ENCODE measurements around the gene CARD16.
"Not testable (repeated sequence)": the region's sequence is repeated elsewhere in the genome, so short reads cannot be mapped to it uniquely, and the experiment has no call there.

Gene CARD16

DNA sequence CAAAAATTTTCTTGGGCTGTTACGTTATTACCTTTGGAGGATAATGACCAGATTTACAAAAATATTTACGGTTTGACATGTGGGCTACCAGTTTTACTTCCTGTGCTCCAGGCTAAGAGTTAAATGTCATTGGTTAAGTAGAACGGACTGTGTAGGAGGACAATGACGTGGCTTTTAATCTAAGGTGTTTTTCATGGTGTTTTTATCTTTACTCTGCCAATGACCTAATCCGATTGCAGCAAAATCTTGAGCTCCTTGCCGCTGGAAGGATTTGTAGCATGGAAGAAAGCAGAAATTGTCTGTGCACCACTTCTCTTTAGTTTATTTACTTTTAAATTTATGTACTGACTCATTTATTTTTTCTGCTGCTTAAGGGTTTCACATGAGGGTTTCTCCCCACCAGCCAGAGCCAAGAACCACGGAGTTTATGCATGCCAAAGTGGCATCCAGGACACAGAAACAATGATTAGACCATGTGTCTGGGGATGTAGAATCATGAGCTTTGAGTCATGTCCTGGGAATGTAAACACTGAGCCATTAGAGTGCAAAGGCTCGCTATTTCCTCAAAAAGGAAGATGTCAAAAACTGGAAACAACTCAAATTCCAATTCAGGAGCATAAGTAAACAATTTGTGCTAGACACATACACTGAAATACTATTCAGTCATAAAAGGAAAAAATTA is 1.9 kb upstream of the CARD16 start:
- DNase-seq = no peak

DNA sequence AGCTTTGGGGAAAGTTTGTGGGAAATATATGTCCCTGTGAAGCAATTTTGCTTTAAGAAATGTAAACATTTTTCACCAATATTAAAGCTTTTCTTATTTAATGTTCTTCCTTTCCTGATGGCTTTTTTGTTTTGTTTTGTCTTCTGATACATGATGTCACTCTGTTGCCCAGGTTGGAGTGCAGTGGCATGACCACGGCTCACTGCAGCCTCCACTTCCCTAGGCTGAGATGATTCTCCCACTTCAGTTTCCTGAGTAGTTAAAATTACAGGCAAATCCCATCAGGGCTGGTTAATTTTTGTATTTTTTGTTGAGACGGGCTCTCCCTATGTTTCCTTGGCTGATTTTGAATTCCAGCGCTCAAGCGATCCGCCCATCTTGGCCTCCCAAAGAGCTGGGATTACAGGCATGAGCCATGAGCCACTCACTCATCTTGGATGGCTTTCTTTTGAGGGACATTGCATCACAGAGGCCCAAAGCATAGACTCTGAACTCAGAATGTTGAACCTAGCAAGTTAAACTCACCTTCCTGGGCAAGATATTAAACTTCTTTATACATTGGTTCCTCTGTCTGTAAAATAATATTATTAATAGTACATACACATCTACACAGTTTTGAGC is 651 bp upstream of the CARD16 start:
- DNase-seq = no peak

DNA sequence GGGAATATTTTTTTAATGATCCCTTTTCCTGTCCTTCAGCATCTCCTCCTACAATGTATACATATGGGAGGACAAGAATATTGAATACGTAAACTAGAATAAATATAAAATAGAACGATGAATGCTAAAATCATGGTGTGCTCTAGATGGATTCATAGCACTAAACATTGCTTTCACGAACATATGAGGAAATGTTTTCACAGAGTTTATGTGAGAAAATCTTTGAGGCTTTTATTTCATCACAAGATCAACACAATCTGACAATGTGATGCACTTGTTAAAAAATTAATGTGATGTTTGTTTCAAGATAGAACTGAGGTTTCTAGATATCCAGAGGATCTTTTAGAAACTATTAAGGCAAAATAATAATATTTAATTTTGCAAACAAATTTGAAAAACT is 3.0 kb downstream of the CARD16 start:
- DNase-seq = no peak

DNA sequence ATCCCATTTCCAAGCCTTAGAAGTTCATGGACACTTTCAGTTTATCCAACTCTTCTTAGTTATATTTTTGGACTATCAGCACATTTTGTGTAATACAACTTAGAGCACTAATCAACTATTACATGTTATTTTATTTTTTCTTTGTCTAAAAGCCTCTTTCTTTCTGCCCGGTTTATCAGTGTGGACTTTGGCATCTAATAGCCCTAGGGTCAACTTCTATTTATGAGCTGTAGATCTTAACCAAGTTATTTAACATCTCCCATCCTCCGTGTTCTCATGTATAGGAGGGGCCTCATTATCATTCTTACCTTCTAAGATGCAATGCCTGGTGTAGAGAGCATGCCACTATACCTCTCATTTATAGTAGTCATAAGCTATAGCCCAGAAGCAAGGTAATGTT is 4.4 kb downstream of the CARD16 start:
- no peak for DNase-seq

DNA sequence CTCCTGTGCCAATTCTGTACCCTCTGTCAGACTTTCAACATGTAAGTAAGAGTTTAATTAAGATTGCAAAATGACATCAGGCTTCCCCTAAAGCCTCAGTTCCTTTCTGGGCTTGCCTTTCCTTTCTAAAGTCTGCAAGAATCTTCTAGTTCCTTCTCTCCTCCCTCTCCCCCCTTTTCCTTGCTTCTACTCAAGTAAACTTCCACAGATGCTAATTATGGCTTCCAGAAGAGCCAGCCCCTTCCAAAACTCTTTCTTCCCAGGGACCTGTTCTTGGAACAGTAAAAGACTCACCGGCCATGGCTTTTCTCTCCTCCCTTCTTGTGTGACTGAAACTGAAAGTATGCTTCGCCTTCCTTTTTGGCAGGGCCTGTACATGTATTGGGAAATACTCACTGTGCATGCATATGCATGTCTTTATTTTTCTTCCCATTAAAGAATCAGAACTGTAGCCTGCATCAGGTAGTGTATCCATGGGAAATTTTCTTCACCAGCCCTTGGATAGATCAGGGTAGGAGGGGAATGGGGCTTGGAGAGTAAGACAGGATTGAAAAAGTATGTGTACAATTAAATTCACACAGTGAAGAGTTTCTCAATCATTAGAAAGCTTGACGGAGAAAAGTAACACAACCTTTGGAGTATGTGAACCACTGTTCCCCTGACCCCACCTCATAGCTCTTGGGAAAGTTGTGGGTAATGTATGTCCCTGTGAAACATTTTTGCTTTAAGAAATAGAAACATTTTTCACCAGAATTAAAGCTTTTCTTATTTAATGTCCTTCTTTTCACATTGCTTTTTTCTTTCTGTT is 10.1 kb downstream of the CARD16 start, which contains the start of gene CASP1:
TSS of gene CASP1 (minus strand) at position 332 of the 808 bp plus-strand sequence. CDS start at position 301, 31 bp downstream.
- DNase-seq = peak; percentile 48 to 71

DNA sequence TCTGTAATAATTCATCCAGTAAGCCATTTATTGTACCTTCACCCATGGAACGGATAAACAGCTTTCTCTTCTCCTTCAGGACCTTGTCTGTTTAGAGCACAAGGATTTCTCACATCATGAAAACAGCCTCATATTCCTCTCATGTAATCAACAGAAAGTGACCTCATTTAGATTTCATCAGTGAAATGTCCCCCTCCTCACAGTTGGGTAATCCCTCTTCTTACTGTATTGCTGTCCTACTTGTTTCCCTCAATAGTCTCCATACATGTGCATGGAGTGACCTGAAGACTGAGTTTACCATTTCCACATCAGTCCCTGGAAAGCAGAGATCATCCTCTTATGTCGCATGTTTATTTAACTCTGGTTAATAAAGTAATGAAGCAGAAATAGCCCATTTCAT is 10.7 kb downstream of the CARD16 start:
- not testable (repeated sequence) for DNase-seq

DNA sequence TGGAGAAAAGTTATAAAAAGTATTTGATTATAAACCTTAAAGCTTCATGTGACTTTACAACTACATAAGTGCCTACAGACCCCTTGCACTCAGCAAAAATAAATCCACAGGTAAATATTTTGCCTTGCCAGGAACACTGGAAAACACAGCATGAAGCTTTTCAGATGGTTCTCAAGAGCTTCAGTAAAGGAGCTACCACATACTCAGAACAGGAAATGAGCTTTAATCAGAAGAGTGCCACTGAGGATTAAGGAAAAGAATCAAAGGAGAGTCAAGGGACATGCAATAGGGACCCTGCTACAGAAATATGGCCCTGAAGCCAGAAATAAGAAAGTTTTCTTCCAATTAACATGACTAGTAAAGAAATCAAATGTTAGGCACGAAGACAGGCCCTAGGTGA is 11.4 kb downstream of the CARD16 start:
- peak in 1 of 2 donors; percentile 35 for DNase-seq

DNA sequence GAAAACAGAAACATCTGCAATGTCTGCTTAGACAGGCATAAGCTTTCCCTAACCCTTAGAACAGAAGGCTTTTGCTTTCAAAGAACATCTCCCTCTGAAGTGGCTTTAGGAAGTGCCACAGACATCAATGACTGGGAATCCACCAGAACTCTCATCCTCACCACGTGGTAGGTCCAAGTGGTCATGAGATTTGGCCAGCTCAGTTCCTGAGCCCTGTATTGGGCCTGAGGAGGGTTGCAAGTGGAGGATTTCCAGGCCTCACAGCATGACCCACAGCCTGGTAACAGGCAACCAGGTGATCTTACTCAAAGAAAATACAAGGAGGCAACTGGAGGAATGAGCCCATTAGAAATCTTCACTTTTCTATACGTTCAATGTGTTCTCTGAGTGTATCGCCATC is 11.8 kb downstream of the CARD16 start:
- peak; percentile 34 to 36 for DNase-seq

DNA sequence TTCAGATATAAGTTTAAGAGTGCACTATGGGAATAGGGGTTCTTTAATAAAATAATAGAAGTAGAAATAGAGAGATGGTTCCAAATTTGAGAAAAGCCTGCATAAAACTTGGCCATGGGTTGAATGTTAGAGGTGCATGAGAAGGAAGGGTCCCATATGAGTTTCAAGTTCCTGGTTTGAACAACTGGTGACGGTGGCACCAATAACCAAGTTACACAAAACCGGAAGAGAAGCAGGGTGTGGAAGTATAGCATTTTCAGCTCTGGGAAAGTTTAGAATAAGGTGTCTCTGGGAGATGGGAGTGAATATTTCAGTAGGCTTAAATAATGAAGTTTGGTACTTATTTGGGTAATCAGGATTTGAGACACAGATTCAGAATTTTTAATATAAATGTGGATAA is 12.6 kb downstream of the CARD16 start:
- peak in 1 of 2 donors; percentile 40 for DNase-seq

DNA sequence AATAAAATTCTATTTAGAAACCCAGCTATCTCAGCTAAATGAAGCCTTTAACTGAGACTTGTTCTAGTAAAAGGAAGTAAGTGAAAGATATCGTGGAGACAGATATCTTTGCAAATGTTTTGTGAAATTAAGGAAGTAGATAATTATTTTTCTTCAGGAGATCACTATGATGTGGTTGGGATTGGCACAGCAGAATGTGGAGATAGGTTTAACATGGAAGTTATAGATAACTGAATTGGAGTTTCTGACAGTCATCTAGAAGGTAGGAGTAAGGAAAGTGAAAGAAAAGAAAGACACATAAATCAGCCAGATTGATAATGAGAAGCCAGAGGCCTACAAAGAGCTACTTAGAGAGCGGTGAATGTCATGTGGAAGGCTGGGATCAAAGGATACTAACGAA is 17.5 kb downstream of the CARD16 start:
- no peak for DNase-seq

DNA sequence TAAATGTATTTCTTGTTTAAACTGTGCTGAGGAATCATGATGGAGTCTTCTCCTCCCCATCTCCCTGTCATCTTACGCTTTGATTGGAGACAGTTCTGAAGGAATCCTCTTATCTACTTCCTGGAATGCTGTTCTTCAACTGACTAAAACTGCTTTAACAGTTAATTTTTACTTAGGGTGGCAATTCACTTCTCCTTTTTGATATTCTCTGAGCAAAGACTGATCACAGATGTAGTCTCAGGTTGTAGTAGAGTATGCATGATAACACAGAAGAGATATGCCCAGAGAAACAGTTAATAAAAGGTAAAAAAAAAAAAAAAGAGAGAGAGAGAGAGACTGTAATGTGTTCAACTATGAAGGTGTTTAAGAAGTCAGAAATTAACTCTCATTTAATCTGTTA is 20.7 kb downstream of the CARD16 start:
- no peak for DNase-seq

DNA sequence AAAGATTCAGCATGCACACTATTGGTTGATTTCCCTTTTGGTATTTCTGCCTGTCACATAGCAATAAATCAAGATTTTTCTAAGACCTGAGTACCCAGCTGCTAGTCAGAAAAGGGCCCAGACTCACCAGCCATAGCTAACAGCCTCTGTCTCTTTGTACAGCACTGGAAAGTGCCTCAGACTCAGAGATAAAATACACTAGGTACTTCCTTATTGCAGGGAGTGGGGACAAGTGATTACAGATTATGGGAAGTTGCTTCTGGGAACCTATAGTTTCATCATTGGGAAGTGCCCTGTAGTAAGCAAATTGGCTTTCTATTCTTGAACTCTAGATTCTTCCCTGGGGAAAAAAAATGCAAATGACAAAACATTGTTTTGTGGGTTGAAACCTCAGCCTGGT is 22.1 kb downstream of the CARD16 start, which contains the start of gene CASP5:
TSS of gene CASP5 (minus strand) at position 166 of the 400 bp plus-strand sequence. CDS start at position 134, 32 bp downstream.
- DNase-seq = no peak

DNA sequence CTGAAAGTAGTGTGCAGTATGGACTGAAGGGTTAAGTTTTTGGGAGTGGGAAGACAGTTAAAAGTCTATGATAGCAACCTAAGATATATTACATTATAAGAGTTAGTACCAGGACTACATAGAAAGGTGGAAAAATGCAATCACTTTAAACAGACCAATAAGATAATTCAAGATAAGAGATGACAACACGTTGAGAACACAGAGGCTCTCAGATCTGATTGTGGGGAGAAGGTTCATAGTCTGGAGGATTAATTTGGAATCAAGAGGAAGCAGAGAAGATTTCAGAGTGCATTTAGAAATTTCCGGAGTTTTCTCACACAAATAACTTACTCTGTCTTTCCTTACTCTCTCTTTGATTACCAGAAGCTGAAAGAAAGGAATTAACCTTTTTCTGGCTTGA is 22.6 kb downstream of the CARD16 start:
- no peak for DNase-seq

DNA sequence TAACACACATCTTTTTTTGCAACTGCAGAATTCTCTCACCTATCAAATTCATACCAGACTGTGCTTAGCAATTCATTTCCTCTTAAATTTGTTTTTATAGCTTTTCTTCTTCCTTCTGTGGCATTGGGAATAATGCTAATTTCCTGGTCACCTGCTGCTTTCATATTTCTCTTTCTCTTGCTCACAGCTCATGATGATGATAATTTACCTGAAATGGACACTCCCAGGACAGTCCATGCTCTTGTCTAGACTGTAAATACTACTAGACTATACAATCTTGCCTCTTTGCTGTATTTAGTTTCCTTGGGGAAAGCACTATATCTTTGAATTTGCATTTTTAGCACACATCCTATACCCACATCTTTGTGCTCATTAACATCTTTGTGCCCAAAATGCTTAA is 37.7 kb downstream of the CARD16 start:
- DNase-seq = no peak

DNA sequence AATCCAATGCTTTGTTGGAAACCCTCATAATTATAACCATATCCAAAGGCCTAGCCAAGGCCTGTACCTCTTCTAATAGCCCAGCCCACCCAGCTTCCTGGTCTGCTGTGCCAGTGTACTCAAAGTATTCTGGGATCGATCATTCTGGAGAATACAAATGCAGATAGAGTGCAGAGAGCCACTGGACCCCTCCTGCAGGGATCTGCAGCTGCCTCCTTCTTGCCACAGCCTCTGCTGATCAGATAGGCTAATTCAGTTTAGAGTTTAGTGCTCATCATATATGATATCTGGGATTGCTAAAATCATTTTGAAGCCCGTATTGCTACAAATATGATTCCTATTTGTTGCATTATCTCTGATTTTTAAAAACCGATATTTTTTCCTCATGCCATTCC is 39.7 kb downstream of the CARD16 start:
- no peak for DNase-seq

DNA sequence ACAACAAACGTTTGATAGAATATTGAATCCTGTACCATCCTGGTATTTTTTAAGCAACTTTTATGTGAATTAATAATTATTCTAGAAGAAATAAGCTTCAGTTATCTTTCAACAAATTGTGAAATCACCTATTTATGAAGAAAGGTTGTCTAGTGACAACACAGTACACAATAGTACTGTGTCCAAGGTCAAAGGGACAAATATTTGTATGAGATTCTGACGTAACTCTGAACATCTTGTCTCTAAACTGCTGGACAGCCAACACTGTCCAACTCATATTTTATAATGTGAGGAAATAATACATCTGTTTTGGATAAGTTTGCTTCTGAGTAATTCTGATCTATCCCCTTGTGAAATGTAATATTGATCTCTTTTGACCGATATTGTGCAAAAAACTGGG is 41.1 kb downstream of the CARD16 start:
- no peak for DNase-seq

DNA sequence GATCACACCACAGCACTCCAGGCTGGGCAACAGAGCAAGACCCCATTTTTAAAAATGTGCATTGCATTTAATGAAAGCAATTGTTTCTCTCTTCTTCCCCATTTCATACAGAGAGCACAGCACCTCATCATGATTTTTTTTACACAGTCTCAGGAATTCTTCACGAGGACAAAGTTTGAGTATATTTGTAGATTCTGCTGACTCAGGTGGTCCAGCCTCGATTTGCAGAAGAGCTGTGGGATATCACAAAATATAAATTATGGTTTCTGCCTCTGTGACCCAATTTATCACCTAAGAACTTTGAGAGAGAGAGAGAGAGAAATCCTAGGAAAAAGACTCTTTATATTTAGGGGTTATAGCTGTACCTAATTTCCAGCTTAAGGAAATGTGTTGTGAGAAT is 42.0 kb downstream of the CARD16 start:
- DNase-seq = no peak

DNA sequence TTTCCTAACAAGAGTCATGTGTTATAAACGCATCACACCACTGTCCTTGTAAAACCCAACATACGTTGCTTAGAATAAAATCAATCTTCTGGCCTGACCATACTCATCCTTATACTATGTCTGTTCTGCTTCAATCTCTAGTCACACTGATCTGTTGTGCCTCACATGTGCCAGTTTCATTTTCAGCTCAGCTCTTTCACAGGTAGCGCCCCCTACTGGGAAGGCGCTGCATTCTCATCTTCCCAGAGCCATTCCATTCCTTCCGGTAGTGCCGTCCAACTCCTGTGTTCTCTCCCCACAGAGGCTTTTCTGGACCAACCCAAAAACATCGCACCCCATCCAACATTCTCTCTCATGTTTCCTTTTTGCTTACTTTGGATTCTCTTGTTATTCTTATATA is 44.3 kb downstream of the CARD16 start:
- peak; percentile 51 to 74 for DNase-seq

DNA sequence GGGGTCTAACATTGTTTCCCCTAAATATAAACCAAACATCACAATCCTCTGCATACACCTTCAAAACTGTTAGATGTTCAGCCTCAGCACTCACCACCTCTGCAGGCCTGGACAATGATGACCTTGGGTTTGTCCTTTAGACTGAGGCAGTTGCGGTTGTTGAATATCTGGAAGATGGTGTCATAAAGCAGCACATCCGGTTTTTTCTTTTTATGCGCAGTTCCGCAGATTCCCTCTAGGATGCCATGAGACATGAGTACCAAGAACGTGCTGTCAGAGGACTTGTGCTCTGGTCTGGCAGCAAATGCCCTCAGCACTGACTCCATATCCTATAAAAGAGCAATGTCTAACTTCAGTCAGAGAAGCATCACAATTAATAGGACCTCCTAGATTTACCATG is 45.0 kb downstream of the CARD16 start:
- DNase-seq = peak in 1 of 2 donors; percentile 33

DNA sequence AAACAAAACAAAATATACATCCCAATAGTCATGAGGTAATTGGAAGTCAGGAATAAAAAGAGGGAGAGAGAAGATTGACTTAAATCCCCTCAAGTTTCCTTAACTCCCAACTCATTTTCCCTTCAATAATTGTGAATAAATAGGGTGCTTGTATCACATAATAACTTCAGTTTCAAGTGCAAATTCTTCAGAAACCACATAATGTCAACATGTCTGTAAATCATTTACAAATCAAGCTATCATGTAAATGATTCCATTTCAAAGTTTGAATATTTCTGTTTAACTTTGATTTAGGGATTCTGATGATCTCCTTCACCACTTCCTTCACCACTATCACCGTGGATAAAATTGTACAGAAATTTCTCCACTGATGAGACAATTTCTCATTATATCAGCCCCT is 45.4 kb downstream of the CARD16 start:
- no peak for DNase-seq

DNA sequence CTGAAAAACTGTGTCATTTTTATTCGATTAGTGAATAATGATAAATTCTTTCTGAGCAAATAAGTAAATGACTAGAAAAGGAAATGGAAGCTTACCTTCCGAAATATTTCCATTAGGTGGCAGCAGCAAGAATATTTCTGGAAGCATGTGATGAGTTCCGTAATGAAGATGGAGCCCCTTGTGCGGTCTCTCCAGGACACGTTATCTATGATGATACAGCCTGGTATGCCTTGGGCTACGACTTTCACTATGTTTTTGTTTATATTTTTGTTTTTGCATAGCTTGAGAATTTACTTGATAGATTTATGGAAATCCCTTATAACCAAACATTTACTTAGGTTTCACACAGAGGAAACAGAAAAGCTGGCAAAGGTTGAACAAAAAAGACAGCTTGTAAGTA is 47.8 kb downstream of the CARD16 start:
- DNase-seq = no peak

DNA sequence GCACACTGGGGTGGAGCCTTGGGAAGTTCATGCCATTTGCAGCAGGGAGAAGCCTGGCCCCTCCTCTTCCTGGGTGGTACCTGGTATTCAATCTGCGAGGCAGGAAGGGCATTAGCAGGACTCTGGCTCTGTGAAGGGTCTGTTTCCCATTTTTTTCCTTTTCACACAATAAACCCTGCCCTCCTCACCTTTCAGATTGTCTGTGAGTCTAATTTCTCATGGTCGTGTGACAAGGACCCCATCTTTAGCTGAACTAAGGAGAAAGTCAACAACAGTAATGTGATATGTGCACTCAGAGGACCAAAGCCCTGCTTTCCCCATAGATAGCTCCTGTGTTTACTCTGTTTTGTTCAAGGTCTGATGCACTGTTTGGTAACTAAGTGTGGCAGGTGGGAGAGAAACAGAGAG is 50.1 kb downstream of the CARD16 start:
- no peak for DNase-seq

DNA sequence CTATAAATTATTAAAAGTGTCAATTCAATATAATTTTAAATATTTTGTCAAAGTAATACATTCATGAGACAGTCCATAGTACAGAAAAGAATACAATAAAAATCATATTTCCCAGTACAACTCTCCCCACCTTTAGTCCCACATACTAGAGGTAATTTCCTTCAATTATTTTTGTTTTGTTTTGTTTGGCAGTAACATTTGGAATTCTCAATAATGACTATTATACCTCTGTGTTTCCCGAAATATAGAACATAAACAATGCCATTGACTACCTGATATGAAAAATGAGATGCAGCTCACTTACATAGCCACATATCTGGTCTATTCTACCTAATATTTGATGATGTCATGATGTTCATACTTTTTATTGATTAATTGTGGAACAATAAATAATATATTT is 52.4 kb downstream of the CARD16 start:
- DNase-seq = no peak

DNA sequence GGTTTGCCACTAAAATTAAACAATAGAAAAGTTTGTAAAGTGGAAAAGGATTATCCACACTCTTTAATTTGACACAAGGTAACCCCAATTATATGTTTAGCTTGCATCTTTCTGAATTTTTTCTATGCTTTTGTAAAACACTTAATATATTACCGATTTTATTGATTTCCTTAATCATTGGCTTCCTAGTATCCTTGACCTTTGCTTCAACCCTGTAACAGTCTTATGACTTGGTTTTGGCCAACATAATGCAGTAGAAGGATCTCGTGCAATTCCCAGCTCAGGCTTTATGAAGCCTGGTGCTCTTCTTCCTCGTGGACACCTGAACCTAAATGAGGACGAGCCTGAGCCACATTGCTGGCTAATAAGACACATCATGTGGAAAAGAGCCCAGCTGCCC is 53.1 kb downstream of the CARD16 start:
- no peak for DNase-seq

Measured in CD4-positive, alpha-beta T cell treated with Interferon alpha-2 for 1 hour (primary cell).